Kasumi-1 (cell line): ENCODE results near the gene HSPBAP1.

Source experiments
- DNase-seq, 2 experiments: peaks; one replicate each; lab custom pipeline; 2025; lab: John Stamatoyannopoulos, UW

HSPBAP1 gene, protein sequence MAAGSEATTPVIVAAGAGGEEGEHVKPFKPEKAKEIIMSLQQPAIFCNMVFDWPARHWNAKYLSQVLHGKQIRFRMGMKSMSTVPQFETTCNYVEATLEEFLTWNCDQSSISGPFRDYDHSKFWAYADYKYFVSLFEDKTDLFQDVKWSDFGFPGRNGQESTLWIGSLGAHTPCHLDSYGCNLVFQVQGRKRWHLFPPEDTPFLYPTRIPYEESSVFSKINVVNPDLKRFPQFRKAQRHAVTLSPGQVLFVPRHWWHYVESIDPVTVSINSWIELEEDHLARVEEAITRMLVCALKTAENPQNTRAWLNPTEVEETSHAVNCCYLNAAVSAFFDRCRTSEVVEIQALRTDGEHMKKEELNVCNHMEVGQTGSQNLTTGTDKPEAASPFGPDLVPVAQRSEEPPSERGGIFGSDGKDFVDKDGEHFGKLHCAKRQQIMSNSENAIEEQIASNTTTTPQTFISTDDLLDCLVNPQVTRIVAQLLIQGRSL

DNA sequence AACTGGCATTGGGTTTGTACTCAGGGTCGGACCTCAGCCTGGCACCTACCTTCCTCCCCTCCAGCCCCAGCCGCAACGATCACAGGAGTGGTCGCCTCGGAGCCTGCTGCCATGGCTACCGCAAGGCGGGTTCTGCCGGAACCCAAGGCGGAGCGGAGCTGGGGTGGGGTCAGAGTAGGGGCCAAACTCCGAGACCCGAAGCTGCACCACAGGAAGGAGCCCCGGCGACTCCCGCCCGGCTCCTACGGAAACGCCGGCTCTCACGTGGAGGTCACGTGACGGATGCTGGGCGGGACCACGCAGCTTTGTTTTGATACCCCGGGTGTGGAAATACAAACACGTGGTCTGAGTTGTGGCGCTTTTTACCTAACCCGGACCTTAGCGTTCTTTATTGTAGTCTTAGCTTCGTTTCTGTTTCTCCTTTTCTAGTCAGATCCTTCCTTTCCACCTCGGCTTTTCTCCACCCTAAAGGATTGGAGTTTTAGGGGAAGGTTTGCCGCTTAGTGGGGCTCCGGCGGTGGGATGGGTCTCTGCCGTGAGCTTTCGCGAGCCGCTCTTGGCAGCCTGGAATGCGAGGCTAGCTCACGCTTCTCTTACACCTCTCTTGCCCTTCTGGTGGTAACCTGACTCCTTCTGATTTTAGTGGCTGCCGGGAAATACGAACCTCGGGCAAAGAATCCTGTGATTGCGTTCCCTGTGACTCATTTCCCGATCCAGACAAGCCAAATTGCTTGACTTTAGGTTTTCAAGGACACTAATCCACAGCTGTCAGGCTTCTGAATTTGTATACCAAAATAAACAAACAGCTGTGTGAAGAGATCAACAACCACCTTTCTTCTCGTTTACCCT, at the start of gene HSPBAP1:
Gene HSPBAP1, minus strand, starts transcription at position 264 of the 849 bp plus-strand sequence. Its CDS starts 151 bp downstream, at position 113.
- DNase-seq: no peak

DNA sequence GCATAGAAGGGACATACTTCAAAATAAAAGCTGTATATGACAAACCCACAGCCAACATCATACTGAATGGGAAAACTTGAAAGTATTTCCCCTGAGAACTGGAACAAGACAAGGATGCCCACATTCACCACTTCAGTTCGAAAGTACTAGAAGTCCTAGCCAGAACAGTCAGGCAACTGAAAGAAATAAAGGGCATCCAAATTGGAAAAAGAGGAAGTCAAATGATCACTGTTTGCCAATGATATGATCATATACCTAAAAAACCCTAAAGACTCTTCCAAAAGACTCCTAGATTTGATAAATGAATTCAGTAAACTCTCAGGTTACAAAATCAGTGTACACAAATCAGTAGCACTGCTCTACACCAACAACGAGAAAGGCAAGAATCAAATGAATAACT, 42.0 kb upstream of the HSPBAP1 start:
- no peak for DNase-seq

DNA sequence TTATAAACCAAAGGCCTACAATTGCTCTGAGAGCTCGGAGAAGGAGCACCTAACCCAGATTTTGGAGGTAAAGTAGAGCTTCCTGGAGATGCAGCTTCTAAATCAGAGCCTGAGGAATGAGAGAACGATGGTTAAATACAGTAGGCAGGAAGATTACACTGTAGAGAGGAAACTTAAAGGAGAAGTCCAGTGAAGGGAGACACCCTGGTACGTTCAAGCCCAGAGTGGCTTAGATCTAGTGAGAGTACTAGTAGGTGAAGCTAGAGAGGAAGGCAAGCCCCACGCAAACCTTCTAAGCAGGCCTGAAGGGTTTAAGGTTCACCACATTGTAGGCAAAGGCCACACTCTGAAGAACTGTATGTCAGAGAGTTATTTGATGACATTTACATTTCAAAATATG, 34.6 kb upstream of the HSPBAP1 start:
- DNase-seq: no peak

DNA sequence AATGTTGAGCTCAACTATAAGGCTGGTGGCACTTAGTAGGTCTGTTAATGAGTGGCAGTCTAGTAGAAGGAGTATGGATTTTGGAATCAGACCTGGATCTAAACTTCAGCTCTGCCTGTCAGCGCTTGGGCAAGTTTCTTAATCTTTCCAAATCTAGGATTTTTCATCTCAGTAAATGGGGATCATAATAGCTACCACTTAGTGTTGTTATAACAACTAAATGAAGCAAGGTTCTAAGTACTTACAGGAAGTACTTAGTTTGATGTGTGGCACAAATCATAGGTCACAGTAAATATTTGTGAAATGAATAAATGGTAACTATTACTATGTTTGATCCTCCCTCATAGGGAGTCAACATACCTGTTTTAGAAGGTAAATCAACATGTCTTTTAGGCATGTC, 32.6 kb upstream of the HSPBAP1 start:
- no peak for DNase-seq

DNA sequence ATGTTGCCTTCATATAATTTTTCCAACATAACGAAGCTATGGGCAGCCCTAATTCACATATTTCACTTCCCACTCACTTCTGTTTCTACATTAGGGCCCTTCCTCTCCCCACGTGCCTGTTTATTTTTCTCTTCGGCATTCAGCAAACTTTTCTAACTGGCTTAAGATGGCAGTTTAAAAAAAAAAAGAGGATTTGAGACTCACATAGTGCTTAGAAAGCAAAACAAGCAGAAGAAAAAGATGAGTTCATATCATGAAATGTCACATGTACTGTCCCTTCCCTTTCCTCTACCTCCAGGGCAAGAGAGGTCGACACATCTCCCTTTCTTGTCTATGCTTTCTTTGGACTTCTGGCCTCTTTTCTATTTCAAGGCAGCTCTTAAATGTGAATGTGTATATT, 31.8 kb upstream of the HSPBAP1 start:
- DNase-seq: no peak

DNA sequence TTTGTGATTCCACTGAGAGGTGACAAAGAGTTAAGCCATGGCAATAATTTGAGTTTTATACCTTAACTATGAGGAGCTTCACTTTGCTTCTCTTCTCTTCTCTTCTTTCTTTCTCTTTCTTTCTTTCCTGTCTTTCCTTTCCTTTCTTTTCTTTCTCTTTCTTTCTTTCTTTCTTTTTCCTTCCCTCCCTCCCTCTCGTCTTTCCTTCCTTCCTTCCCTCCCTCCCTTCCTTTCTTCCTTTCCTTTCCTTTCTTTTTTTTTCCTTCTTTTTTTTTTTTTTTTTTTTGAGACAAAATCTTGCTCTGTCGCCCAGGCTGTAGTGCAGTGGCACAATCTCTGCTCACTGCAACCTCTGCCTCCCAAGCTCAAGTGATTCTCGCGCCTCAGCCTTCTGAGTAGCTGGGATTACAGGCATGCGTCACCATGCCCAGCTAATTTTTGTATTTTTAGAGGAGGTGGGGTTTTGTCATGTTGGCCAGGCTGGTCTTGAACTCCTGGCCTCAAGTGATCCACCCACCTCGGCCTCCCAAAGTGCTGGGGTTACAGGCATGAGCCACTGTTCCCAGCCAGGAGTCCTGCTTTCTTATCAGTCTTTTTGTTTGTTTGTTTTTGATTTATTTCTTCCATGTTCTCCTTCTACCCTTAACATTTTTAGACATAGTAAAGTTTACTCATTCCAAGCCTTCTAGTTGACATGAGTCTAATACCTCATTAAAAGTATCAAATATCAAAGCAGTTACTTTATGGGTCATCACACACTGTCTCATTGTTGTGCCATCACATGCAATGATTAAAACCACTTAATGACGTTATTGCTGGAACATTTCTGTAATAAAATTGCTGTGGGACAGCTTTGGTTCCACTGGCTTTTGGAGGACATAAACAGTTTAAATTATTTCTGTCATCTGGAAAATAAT, 31.1 kb upstream of the HSPBAP1 start:
- no peak for DNase-seq

DNA sequence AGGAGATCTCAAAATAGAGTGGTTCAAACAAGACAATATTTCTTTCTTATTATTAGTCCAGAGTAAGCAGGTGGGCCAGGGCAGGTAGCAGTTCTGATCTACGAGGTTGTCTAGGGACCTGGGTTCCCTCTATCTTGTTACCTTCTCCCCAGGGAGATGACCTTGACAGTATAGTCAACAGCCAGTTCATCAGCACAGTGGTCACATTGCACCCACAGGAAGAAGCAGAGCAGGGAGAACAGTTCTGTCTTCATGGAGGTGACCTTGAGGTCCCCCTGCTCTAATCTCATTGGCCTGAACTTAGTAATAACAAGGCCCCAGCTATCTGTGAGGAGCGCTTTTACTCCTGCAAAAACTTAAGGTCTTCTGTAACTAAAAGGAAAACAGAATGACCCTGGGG, 23.0 kb upstream of the HSPBAP1 start:
- DNase-seq: no peak

DNA sequence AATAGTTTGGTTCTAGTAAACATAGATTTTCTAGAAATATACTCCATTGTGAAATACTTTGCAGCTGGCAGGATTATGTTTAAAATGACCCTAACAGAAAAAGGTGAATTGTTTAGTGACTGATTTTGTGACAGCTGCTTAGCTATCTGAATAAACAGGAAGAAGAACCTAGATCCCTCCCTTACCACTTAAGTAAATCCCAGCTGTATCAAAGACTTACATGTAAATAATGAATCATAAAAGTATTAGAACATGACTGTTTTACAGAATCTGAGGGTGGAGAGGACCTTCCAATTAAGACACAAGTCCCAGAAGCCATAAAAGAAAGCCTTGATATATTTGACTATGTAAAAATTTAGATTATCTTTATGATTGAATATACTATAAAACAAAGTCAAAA, 17.1 kb upstream of the HSPBAP1 start:
- DNase-seq: no peak

DNA sequence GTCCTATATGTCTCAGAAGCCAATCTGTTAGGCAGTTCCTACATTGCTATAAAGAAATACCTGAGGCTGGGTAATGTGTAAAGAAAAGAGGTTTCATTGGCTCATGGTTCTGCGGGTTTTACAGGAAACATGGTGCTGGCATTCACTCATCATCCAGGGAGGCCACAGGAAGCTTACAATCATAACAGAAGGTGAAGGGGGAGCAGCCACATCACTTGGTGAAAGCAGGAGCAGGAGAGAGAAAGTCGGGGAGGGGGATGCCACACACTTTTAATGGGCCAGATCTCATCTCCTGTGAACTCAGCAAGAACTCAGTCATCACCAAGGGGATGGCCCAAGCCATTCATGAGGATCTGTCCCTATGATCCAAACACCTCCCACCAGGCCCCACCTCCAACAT, 10.3 kb upstream of the HSPBAP1 start:
- no peak for DNase-seq

DNA sequence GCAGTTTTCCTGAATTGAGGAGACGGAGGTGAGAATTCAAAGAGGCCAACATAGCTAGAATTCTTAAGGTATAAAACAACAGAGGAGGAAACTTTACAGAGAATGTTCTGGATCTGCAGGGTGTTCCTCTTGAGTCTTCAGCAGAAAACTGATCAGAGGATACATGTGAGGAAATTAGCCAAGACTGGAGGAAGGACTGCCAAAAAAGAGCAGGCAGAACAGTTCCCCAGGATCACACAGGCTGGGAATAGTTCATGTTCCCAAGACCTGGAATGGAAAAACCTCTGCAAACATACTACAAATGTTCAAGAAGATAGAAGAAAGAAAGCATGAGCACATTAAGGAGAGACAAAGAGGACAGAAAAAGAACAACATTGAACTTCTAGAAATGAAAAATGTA, 8.7 kb upstream of the HSPBAP1 start:
- no peak for DNase-seq

DNA sequence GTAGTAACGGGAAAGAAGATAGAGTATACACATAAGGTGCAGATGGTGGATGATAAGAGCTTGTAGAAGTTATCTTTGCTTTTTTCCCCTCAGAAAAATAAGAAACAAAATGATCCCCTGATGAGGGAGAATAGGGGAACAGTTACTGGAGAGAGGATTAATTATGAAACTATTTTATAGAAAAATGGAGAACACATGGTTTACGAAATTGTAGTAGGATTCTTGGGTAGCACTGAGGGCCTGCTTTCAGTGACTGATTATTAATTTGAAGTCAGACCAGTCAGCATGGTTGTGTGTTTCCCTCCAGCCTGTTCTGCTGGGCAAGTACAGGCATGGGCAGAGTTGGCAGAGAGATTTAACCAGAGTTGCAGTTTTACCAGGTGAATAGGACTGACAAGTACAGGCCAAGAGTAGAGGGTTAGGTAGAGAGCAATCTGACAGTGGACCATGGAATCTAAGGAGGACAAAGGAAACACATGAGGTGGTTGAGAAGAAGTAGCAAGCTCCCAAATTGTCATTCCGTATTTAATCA, 7.1 kb upstream of the HSPBAP1 start:
- DNase-seq: no peak

DNA sequence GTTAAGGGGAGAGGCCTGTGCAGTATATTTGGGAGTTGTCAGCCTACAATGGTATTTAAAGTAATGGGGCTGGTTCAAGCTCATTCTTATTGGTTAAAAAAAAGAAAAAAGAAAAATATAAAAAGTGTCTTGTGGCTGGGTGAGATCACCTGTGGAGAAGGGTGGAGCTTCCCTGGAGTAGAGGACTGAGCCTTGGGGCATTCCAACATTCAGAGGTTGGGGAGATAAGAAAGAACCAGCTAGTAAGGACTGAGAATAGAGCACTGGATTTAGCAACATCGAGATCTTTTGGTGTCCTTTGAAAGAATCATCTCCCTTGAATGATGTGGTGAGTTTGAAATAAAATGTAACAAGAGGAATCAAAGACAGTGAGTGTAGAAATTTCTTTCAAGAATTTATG, 6.4 kb upstream of the HSPBAP1 start:
- DNase-seq: no peak

DNA sequence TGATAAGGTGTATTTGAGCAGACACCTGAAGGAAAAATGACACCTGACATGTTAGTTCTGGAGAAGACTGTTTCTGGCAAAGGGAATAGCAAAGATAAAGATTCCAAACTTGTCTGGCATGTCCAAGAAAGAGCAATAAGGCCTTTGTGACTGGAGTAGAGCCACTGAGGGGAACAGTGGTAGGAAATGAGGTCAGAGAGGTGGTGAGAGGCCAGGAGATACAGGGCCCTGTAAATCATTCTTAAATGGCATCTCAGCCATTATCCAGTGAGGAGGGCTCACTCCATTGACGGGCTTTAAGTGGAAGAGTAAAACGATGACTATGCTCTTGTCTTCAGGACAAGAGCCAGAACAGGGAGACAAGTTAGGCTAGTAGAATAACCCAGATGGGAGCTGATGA, 5.7 kb upstream of the HSPBAP1 start:
- no peak for DNase-seq

DNA sequence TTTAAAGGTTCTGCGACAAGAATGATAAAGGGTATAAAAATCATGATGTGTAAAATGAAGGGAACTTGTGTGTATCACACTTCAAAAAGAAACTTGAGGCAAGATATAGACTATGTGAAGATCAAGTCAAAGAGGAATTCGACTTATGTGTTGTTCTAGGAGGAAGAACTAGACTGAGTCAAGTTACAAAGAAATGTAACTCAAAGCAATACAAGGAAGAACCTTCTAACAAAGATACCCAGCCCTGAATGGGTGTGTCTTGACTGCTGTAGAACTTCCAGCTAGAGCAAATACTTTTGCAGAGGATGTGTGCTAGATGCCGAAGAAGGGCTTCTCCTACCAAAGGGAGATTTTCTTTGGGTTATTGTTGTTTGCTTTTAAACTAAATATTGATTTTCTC, 3.7 kb upstream of the HSPBAP1 start:
- no peak for DNase-seq

DNA sequence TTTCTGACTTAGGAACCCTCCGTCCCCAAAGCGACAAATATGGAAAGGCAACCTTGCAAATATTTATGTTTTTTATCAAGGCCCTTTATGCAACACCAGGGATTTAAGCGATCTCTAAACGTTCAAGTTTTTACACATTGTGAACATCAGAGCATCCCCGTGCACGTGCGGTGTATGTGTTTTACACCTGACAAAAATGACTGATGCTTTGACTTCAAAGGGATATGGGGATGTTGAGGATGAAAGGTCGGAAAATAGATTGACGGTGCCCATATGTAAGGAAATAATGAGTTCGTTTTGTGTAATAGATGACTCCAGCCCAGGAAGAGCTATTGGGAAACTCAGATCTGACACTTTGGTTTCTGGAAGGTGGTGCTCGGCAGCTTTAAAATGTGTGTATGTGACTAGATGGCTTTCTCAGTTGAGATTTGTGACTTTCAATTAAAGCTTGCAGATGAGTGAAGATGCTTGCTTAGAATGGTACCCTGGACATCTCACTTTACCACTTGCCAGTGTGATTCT, 2.1 kb upstream of the HSPBAP1 start:
- DNase-seq: no peak

DNA sequence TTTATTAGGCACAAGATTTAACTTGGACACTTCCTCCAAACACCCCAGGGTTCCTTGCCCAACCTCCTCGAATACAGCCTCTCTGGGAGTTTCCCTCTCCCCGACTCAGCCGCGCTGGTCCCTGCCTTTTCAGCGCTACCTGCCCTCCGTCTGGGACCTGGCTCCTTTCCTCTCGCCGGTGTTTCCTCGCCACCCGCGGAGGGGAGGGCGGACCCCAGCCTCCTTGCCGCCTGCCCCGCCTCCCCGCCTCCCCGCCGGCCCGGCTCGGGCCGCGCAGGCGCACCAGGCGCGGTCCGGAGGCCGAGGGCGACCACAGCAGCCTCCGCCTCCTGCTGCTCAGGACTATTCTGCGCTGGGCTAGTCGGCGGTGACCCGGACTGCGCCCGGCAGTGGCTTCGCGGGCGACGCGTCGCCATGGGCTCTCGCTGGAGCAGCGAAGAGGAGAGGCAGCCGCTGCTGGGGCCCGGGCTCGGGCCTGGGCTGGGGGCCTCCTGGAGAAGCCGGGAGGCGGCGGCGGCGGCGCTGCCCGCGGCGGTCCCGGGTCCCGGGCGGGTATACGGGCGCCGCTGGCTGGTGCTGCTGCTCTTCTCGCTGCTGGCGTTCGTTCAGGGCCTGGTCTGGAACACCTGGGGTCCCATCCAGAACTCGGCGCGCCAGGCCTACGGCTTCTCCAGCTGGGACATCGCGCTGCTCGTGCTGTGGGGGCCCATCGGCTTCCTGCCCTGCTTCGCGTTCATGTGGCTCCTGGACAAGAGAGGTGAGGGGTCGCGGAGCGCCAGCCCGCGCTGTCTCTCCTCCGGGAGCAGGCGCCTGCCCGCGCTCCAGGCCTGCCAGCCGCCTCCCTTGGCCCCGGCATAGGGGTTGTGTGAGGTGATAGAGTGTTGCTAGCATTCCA, 1.4 kb upstream of the HSPBAP1 start, which contains the start of gene SLC49A4:
Gene SLC49A4, plus strand, starts transcription at position 291 of the 895 bp plus-strand sequence. Its CDS starts 124 bp downstream, at position 415.
- DNase-seq: no peak

DNA sequence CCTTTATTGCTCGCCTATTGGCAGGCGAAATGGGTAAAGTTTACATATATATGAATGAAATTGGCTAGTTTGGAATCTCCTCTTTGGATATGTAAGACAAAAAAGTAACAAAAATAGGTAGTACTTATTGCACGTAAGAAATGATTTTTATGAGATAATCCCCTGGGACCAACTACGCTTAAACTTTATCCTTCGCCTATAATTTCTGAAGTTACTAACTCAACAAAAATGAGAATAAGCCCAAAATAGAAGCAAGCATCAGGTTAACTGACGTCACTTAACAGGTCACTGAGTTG, 800 bp upstream of the HSPBAP1 start:
- no peak for DNase-seq

DNA sequence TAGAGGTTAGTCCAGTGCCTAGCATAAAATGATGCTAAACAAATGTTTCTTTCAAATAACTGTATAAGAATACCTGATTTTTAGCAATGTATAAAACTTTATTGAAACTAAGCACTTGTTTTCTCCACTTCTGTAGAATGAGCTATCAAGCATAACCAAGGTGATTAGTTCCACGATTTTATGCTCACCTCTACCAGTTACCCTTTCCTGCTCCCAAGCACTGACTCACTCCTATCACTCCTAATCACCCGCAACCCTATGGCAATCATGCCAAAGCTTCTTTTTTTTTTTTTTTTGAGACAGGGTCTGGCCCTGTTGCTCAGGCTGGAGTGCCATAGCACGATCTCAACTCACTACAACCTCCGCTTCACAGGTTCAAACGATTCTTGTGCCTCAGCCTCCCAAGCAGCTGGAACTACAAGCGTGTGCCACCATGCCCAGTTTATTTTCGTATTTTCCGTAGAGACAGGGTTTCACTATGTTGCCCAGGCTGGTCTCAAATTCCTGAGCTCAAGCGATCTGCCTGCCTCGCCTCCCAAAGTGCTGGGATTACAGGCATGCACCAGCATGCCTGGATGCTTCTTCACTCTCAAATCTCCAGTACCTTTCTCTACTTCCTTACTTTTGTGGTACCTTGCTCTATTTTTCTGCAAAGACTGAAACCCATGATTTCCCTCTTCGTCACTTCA, 3.9 kb downstream of the HSPBAP1 start:
- no peak for DNase-seq

DNA sequence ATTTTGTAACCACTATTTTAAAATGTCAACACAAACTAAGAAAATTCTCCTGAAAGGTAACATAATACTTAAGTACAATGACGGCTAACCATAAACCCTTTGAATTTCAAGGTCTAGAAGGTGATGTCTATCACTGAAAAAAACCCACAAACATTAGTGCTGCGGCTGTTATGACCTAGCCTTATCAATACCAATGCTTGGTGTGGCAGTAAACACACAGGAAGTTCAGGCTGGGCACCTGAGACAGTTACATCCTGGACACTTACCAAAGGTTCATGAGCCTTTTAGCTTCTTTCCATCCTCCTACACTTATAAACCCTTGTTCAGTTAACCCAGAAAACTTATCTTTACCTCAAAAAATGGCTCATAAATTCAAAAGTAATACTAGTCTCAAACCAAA, 5.8 kb downstream of the HSPBAP1 start:
- no peak for DNase-seq

DNA sequence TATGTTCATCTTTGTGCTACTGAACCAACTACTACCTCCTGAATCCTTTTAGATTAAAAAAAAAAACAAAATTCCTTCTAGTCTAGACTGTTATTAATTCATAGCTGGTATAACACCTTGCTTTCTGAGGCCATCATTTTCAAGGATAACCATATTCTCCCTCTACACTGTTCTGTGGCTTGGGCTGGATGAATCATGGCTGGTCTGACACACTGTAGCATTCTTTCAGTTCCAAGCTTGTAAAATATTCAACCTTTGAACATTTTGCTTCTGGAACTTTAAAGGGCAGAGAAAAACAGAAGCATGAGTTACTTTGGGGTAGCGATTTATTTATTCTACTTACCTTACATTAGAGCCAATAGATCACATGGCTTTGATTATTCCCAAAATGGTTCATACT, 7.6 kb downstream of the HSPBAP1 start:
- DNase-seq: no peak
